Large intestine (tissue), 3 donors: ENCODE results near the gene FBLN1. TPM values are rescaled to one million over a fixed set of nuclear protein-coding genes. Genes with fewer than 3 reads are reported as not detected.

Source experiments
- DNase-seq, 2 donors: peaks; one replicate each; pipeline versions ENCODE4 v3.0.0 to v3.0.0-alpha.2; 2013
- H3K27ac ChIP-seq: one replicate; pipeline ENCODE4 v1.5.1; 2013; ENCODE audit warnings: low read length
- H3K27me3 ChIP-seq: 2 replicates; pipeline ENCODE4 v1.6.1; 2013; ENCODE audit warnings: low read length; ENCODE audit not compliant: control insufficient read depth, insufficient read depth
- H3K36me3 ChIP-seq: 2 replicates; pipeline ENCODE4 v1.6.1; 2013; ENCODE audit warnings: low read length; ENCODE audit not compliant: control insufficient read depth, insufficient read depth
- H3K4me1 ChIP-seq: one replicate; pipeline ENCODE4 v1.6.1; 2013; ENCODE audit warnings: low read length; ENCODE audit not compliant: control insufficient read depth, insufficient read depth
- H3K4me3 ChIP-seq: one replicate; pipeline ENCODE4 v1.5.1; 2013; ENCODE audit warnings: low read length
- H3K9me3 ChIP-seq: one replicate; pipeline ENCODE4 v1.6.1; 2013; ENCODE audit warnings: mild to moderate bottlenecking, low read depth, low read length, moderate library complexity; ENCODE audit not compliant: control insufficient read depth
- WGBS: methylation state at CpG from one replicate; pipeline ENCODE4 v1.1.5; 2013; ENCODE audit warnings: low lambda C conversion rate; ENCODE audit not compliant: insufficient coverage; 5-methylcytosine and 5-hydroxymethylcytosine counted together
- polyA plus RNA-seq: library from polyadenylated mRNA; unstranded; fragments of 120-200 nt; gene quantifications from one replicate; pipeline ENCODE4 v1.2.1, GENCODE V29; 2013

FBLN1 gene
- polyA plus RNA-seq, 1 donor, result 70.4 TPM

DNA sequence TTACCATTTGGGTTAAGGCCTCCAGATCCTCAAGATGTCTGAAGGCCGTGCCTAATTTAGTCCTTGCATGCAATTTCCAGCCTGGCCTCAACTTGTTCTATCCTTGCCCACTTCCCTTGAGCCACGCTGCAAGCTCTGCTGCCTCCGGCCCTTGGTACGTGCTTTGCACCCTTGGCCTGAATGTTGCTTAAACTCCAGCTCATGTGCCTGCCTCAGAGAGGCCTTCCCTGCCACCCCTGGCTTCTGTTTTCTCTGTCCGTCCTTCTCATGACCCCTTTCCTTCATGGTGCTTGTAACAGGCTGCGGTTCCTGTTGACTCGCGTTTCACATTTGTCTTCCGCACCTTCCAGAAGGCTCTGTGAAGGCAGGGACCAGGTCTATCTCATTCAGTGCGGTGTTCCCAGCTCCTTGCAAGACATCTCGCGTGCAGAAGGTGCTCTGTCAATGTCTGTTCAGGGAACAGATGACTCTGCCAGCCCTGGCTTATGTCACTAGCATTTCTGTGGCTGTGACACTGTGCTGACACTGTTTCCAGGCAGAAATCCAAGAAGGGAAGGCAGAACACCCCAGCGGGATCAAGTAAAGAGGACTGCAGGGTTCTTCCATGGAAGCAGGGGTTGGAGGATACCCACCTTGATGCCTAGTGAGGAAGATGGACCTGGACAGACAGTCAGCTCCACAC is 61.8 kb downstream of the FBLN1 start:
- no peak overlapping the region for H3K27ac ChIP-seq
- no peaks in the 10 kb centered on the region for H3K4me1 ChIP-seq
- peaks cover 3% of the 10 kb centered on the region for H3K36me3 ChIP-seq
- no peaks in the 10 kb centered on the region for H3K27me3 ChIP-seq
- 100% methylated on average over 1 of the region's 13 CpGs for WGBS
- H3K4me3 ChIP-seq, result no peak overlapping the region
- no peak for DNase-seq
- peaks cover 11% of the 10 kb centered on the region for H3K9me3 ChIP-seq

DNA sequence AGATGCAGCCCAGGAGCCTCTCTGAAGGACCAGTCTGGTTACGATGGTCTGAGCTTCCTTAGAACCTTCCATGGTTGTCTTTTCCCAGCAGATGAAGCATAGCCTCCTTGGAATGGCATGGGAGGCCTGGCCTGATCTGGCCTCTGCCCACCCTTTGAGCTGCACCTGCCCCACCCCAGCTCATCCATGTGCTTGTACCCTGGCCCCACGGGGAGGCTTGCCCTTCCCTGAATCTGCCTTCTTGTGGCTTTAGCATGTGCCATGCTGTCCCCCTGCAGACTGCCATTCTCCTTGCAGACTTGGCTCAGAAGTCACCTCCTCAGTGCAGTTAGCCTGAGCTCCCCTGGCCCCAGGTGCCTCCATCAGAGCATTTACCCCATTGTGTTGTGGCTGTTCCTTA is 62.5 kb downstream of the FBLN1 start:
- no peak overlapping the region for H3K4me3 ChIP-seq
- no peak for DNase-seq
- H3K27ac ChIP-seq, result no peak overlapping the region
- peaks cover 3% of the 10 kb centered on the region for H3K36me3 ChIP-seq
- H3K27me3 ChIP-seq, result no peaks in the 10 kb centered on the region
- no CpG with 5 or more reads among the region's 2 CpGs for WGBS
- H3K9me3 ChIP-seq, result peaks cover 11% of the 10 kb centered on the region
- no peaks in the 10 kb centered on the region for H3K4me1 ChIP-seq

DNA sequence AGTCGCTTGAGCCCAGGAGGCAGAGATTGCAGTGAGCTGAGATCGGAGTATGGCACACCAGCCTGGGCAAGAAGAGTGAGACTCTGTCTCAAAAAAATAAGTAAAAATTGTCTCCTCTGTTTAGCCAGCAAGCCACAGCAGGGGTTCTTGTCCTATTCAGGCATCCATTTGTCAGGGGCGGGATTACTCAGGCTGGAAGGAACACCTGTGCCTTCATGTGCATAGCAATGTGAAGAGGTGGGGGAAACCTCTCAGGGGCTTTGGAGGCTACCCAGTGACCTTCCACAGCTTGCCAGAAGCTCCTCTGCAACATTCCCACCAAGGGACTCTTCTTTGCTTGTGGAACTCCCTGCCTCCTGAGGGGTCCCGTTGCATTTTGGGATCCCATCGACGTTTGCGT is 63.3 kb downstream of the FBLN1 start:
- no peaks in the 10 kb centered on the region for H3K4me1 ChIP-seq
- WGBS, result no CpG with 5 or more reads among the region's 7 CpGs
- no peak overlapping the region for H3K4me3 ChIP-seq
- H3K27ac ChIP-seq, result no peak overlapping the region
- no peak for DNase-seq
- H3K27me3 ChIP-seq, result no peaks in the 10 kb centered on the region
- peaks cover 3% of the 10 kb centered on the region for H3K36me3 ChIP-seq
- peaks cover 14% of the 10 kb centered on the region for H3K9me3 ChIP-seq

DNA sequence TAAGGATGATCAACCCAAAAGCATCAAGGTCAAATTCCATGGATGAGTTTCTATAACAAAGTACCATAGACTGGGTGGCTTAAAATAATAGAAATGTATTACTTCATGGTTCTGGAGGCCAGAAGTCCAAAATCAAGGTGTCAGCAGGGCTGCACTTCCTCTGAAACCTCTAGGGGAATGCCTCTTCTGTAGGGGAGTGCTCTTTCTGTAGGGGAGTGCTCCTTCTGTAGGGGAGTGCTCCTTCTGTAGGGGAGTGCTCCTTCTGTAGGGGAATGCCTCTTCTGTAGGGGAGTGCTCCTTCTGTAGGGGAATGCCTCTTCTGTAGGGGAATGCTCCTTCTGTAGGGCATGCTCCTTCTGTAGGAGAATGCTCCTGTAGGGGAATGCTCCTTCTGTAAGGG is 65.5 kb downstream of the FBLN1 start:
- no peak overlapping the region for H3K27ac ChIP-seq
- H3K4me1 ChIP-seq, result no peaks in the 10 kb centered on the region
- H3K36me3 ChIP-seq, result no peaks in the 10 kb centered on the region
- no peaks in the 10 kb centered on the region for H3K27me3 ChIP-seq
- no peak overlapping the region for H3K4me3 ChIP-seq
- peaks cover 7% of the 10 kb centered on the region for H3K9me3 ChIP-seq
- no peak for DNase-seq

DNA sequence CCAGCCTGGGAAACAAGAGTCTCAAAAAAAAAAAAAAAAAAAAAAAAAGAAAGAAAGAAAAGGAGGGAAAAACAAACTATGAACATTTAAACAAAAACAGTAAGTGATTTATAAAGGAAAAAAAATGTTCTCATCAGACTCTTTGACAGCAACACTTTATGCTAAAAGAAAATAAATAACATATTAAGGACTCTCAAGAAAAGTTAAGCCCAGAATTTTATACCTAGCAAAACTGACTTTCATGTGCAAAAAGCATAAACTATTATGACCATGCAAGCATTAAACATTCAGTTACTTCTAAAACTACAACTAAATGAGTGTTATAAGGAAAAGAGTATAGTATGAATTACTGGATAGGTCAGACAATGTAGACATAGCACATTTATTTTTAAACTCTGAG is 68.4 kb downstream of the FBLN1 start:
- Histone ChIP-seq H3K27ac (no peak overlapping the region), H3K27me3 (no peaks in the 10 kb centered on the region), H3K9me3 (peaks cover 5% of the 10 kb centered on the region), H3K36me3 (no peaks in the 10 kb centered on the region), H3K4me3 (no peak overlapping the region), H3K4me1 (no peaks in the 10 kb centered on the region)
- no peak for DNase-seq

DNA sequence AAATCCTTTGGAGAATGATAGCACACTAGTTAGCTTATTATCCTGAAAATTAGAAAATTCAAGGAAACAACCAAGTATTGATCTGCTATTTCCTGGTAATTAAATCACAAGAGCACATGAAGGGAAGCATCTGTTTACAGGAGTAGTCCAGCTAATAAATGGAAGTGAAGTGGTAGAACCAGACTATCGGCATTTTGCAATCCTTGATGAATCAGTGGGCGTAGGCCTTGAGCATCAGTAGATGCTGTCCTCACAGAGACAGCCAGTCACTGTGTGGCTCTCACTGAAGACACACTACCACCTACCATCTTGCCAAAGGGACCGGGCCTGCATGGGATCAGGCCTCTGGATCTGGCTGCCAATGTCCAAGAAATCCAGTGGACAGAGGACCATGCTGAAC is 69.8 kb downstream of the FBLN1 start:
- Histone ChIP-seq H3K27ac (no peak overlapping the region), H3K4me3 (no peak overlapping the region), H3K9me3 (peaks cover 5% of the 10 kb centered on the region), H3K4me1 (no peaks in the 10 kb centered on the region), H3K36me3 (no peaks in the 10 kb centered on the region), H3K27me3 (no peaks in the 10 kb centered on the region)
- no peak for DNase-seq
- WGBS, result no CpG with 5 or more reads among the region's 3 CpGs

DNA sequence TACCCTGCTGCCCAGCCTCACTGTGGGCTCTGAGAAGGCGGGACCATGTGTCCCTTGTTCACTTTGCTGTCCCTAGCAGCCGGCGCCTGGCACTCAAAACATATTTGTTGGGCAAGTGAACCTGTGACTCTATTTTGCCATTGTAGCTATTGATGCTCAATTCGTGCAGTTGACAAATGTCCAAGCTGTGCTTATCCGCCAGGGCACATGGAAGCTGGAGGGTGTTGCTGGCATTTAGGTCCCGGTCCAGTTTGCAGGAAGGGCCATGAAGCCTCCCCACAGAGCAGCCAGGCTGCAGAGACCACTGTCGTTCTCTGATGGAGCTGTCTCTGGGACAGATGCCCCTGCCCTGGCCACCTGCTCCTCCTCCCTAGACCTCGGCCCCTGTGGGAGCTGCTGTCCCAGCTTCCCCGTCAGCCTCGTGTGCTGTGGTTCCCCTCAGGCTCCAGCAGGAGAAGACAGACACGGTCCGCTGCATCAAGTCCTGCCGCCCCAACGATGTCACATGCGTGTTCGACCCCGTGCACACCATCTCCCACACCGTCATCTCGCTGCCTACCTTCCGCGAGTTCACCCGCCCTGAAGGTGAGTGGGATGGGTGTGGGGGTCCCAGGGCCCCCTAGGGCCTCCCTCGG is 71.5 kb downstream of the FBLN1 start:
- H3K27ac ChIP-seq, result no peak overlapping the region
- peaks cover 5% of the 10 kb centered on the region for H3K36me3 ChIP-seq
- no peaks in the 10 kb centered on the region for H3K4me1 ChIP-seq
- no peaks in the 10 kb centered on the region for H3K27me3 ChIP-seq
- peaks cover 5% of the 10 kb centered on the region for H3K9me3 ChIP-seq
- no peak for DNase-seq
- no CpG with 5 or more reads among the region's 23 CpGs for WGBS
- no peak overlapping the region for H3K4me3 ChIP-seq

DNA sequence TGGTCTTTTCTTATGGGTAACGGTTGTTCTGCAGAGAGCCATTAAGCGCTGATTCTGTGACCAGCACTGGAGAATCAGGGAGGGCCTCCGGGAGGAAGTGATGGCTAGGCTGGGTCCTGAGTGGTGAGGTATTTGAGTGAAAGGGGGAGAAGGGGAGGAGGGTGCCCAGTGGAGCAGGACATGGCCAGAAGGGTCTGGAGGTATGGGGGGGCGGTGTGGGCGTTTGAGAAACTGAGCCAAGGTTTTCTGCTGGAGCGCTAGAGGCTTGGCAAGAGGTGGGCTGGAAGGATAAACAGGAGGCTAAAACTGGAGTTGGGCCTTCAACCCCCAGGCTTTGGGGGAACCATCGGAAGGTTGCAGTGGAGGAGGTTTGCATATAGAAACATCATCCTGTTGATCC is 72.5 kb downstream of the FBLN1 start:
- H3K36me3 ChIP-seq, result peaks cover 5% of the 10 kb centered on the region
- H3K4me3 ChIP-seq, result no peak overlapping the region
- H3K4me1 ChIP-seq, result no peaks in the 10 kb centered on the region
- no CpG with 5 or more reads among the region's 7 CpGs for whole genome bisulfite sequencing
- no peak overlapping the region for H3K27ac ChIP-seq
- no peaks in the 10 kb centered on the region for H3K27me3 ChIP-seq
- peaks cover 5% of the 10 kb centered on the region for H3K9me3 ChIP-seq
- DNase-seq, result no peak

DNA sequence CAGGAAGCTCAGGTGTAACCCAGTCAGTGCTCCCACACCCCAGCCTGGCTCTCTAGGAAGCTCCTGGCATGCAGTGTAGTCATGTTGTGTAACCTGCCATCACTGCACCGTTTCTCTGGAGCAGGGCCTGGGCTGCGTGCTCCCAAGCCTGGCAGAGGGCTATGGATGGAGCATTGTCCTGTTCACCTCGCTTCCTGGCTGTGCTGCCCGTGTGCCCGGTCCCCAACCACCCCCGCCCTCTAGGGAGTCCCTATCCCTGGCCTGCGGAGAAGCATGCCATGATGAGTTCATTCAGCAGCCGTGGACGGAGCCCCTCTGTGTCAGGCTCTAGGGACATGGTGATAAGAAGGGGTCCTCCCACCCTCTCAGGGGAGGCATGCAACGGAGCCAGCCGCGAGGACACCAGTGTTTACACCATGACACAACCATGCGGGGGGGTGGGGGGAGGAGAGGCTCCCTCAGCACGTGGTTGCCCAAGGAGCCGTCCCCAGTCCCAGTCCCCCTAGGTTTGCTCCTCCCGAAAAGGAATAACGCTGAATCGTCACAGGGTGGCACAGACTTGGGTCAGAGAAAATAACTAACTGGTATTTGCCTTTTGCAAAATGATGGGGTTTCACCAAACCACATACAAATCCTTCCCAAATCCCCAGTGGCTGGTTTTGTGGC is 73.1 kb downstream of the FBLN1 start:
- H3K27ac ChIP-seq, result no peak overlapping the region
- H3K4me1 ChIP-seq, result no peaks in the 10 kb centered on the region
- no peak for DNase-seq
- no CpG with 5 or more reads among the region's 18 CpGs for WGBS
- peaks cover 5% of the 10 kb centered on the region for H3K36me3 ChIP-seq
- H3K27me3 ChIP-seq, result no peaks in the 10 kb centered on the region
- H3K9me3 ChIP-seq, result peaks cover 5% of the 10 kb centered on the region
- no peak overlapping the region for H3K4me3 ChIP-seq

DNA sequence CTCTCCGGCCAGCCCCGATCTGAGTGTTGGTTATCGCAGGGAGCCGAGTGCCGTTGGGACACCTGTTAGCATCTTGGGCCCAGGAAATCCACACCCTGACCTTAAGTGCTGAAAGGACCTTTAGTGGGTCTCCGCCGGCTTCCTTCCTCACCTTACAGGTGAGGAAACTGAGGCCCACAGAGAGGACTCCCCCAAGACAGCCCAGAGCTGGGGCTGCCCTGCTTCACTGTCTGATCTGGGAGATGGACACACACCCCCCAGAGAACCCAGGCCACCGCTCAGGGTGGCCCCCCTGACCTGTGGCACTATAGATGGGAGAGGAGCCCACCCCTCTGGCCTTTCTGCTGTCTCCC is 73.6 kb downstream of the FBLN1 start:
- no peak for DNase-seq
- Histone ChIP-seq H3K9me3 (no peaks in the 10 kb centered on the region), H3K4me1 (no peaks in the 10 kb centered on the region), H3K27ac (no peak overlapping the region), H3K36me3 (peaks cover 5% of the 10 kb centered on the region), H3K4me3 (no peak overlapping the region), H3K27me3 (no peaks in the 10 kb centered on the region)
- WGBS, result no CpG with 5 or more reads among the region's 8 CpGs
